ENCODE results near the gene DLK1.

Gene DLK1

GRCh38 chr14:100762901-100763300, 36.2 kb downstream of the DLK1 start:
- DNase-seq (ENCODE audit: low read depth): no peak
- no peak overlapping the region for H3K4me3 ChIP-seq (ENCODE audit: low read depth, low read length)
- no peak for TF ChIP-seq CTCF (IDR thresholded peaks at IDR 0.05; ENCODE audit: insufficient read depth, low read depth, low read length, missing control alignments)

- no peak for DNase-seq (ENCODE audit: low read depth)
- H3K4me3 ChIP-seq (ENCODE audit: low read depth, low read length): no peak overlapping the region
- TF ChIP-seq CTCF (IDR thresholded peaks at IDR 0.05; ENCODE audit: insufficient read depth, low read depth, low read length, missing control alignments): no peak
These were observed 37.9 kb downstream of the DLK1 start for GRCh38 chr14:100764471-100765115.

DNA sequence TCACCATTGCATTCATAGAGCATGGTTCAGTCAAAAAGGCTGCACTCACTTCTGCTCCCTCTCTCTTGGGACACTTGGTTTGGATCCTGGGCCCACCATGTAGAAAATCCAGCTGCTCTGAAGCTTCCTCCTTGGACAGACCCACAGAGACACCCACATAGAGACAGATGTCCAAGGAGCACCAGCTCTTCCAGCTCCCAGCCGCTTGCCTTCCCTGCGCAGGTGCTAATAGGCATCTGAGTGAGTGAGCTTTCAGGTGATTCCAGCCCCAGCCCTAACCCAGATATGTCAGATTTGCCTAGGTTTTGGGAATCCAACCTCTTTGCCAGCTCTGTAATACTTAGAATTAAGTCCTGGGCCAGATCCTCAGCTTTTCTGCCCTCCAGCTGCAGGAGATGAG, 38.6 kb downstream of the DLK1 start:
- H3K4me3 ChIP-seq (ENCODE audit: low read depth, low read length): no peak overlapping the region
- DNase-seq (ENCODE audit: low read depth): no peak
- TF ChIP-seq CTCF (IDR thresholded peaks at IDR 0.05; ENCODE audit: insufficient read depth, low read depth, low read length, missing control alignments): no peak

DNA sequence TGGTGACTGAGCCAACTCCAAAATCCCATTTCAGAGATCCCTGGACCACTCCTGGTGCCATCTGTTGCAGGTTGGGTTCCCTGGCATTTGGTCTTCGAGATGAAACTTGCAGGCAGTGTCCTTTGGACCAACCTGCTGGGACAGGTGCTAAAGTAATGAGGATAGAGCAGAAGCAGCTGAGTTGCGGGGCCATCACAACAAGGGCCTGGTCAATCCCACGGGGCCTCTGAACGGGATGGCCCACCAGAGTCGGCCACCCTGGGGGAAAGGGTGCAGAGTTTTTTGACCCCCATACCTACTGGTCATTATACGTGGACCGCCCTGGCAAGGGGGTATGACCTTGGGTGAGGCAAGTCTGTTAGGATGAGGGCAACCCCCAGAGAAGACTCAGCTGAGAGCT, 39.3 kb downstream of the DLK1 start:
- no peak for TF ChIP-seq CTCF (IDR thresholded peaks at IDR 0.05; ENCODE audit: insufficient read depth, low read depth, low read length, missing control alignments)
- H3K4me3 ChIP-seq (ENCODE audit: low read depth, low read length): no peak overlapping the region
- no peak for DNase-seq (ENCODE audit: low read depth)

- no peak overlapping the region for H3K4me3 ChIP-seq (ENCODE audit: low read depth, low read length)
- TF ChIP-seq CTCF (IDR thresholded peaks at IDR 0.05; ENCODE audit: insufficient read depth, low read depth, low read length, missing control alignments): no peak
- DNase-seq (ENCODE audit: low read depth): no peak
These were observed 40.5 kb downstream of the DLK1 start for GRCh38 chr14:100767003-100767787.

GRCh38 chr14:100767788-100768536, 41.3 kb downstream of the DLK1 start:
- no peak overlapping the region for H3K4me3 ChIP-seq (ENCODE audit: low read depth, low read length)
- TF ChIP-seq CTCF (IDR thresholded peaks at IDR 0.05; ENCODE audit: insufficient read depth, low read depth, low read length, missing control alignments): no peak
- no peak for DNase-seq (ENCODE audit: low read depth)

Measured in GM12865 (cell line).